Left lung (tissue), 10 donors: ENCODE results near the gene BPIFB2. TPM values are rescaled to one million over a fixed set of nuclear protein-coding genes. Genes with fewer than 3 reads are reported as not detected.

Experiments used
- ATAC-seq: fragments of 200-7000 bp; cut with Tn5 transposase; one replicate; pipeline ENCODE4 v1.9.1; 2020; ENCODE audit warnings: moderate library complexity
- DNase-seq, 4 donors: peaks; one replicate each; pipeline ENCODE4 v3.0.0-alpha.2; 2013 to 2020
- H3K27ac ChIP-seq, 2 donors: fragments of 200-600 bp; sonication (generic) in 1 of 2; one replicate each; pipeline versions ENCODE4 v1.5.0 to v1.8.0; 2020 to 2021
- H3K27me3 ChIP-seq, 2 donors: fragments of 200-600 bp; sonication (generic) in 1 of 2; one replicate each; pipeline versions ENCODE4 v1.5.0 to v1.8.0; 2020 to 2021
- H3K36me3 ChIP-seq, 2 donors: fragments of 200-600 bp; sonication (generic) in 1 of 2; one replicate each; pipeline versions ENCODE4 v1.5.0 to v1.8.0; 2020 to 2021
- H3K4me1 ChIP-seq, 2 donors: fragments of 200-600 bp; one replicate each; pipeline ENCODE4 v1.8.0; 2021
- H3K4me3 ChIP-seq, 2 donors: fragments of 200-600 bp; sonication (generic) in 1 of 2; one replicate each; pipeline versions ENCODE4 v1.5.0 to v1.8.0; 2020 to 2021; ENCODE audit warnings: mild to moderate bottlenecking in 1 of 2
- H3K9me3 ChIP-seq, 2 donors: fragments of 200-600 bp; sonication (generic) in 1 of 2; one replicate each; pipeline versions ENCODE4 v1.5.0 to v1.8.0; 2020 to 2021
- intact Hi-C, 2 donors: fragments of 100-400 bp; cut with DNase I; formaldehyde crosslinking; loops; one replicate each; pipeline versions ENCODE4 v1.11.2 to v1.14.2; 2022
- polyA plus RNA-seq, 6 donors: library from polyadenylated mRNA; unstranded; fragments of 120-200 nt; gene quantifications; one replicate each; pipeline ENCODE4 v1.2.1, GENCODE V29; 2013; ENCODE audit not compliant: insufficient read length in 6 of 6
- total RNA-seq, 2 donors: library from RNA; stranded (reverse); fragmentation: NEBNext Ultra II Directional; extraction: Animal tissue kit (Norgen Biotek cat#: 25700); gene quantifications; one replicate each; pipeline ENCODE4 v1.2.1, GENCODE V29; 2021
- TF ChIP-seq, protein P1 (sequence below), 2 donors: fragments of 200-600 bp; sonication (generic) in 1 of 2; IDR thresholded peaks; one replicate each; pipeline versions ENCODE4 v1.5.0 to v1.8.0; 2021; ENCODE audit warnings: antibody characterized with exemption in 2 of 2
- donor health status: DM: no; HTN: yes; CAD: no.
- donor health status: DM: no; HTN: no; CAD: no.

Gene BPIFB2
- total and polyA plus RNA-seq, 8 donors, result 0.65 TPM; not detected in 7

DNA sequence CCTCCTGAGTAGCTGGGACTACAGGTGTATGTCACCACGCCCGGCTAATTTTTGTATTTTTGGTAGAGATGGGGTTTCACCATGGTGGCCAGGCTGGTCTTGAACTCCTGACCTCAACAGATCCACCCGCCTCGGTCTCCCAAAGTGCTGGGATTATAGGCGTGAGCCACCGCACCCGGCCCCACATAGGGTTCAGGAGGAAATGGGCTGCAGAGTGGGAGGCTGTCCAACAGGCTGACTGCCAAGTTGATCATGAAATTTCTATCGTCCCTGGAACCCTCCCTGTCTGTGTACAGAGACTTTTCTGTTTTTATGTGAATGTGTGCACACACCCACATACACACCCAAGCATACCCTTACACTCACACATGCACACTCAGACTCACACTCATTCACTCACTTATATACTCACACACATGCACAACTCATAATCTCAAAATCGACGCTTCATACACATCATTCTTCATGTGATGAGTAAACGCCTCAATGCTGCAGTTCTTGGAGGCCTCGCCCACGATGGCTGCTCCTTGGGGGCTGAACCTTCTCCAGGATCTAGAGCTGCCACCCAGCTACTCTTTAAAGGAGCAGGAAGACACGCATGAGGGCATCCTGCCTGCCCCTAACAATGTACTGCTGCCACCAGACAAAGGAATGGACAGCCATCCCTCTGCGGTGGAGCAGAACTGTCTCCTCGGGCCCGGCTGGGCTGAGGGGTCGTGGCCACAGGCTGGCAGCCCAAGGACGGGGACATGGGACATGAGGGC lies 38.8 kb upstream of the BPIFB2 start:
- Histone ChIP-seq H3K36me3 (no peaks in the 10 kb centered on the region), H3K27ac (no peak overlapping the region), H3K4me1 (peaks cover 0 to 8% of the 10 kb centered on the region in 2 donors), H3K27me3 (peaks cover 0 to 13% of the 10 kb centered on the region in 2 donors), H3K9me3 (no peaks in the 10 kb centered on the region), H3K4me3 (no peak overlapping the region)
- TF ChIP-seq, protein P1, sequence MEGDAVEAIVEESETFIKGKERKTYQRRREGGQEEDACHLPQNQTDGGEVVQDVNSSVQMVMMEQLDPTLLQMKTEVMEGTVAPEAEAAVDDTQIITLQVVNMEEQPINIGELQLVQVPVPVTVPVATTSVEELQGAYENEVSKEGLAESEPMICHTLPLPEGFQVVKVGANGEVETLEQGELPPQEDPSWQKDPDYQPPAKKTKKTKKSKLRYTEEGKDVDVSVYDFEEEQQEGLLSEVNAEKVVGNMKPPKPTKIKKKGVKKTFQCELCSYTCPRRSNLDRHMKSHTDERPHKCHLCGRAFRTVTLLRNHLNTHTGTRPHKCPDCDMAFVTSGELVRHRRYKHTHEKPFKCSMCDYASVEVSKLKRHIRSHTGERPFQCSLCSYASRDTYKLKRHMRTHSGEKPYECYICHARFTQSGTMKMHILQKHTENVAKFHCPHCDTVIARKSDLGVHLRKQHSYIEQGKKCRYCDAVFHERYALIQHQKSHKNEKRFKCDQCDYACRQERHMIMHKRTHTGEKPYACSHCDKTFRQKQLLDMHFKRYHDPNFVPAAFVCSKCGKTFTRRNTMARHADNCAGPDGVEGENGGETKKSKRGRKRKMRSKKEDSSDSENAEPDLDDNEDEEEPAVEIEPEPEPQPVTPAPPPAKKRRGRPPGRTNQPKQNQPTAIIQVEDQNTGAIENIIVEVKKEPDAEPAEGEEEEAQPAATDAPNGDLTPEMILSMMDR (IDR thresholded peaks at IDR 0.05), result no peak
- intact Hi-C loops, result no loop called here
- DNase-seq (peak in 1 of 4 donors; percentile 23), ATAC-seq (no peak)

- intact Hi-C loops, result no loop called here
- DNase-seq, result no peak
- H3K27ac ChIP-seq, result no peak overlapping the region
- no peak for ATAC-seq
- peaks cover 0 to 8% of the 10 kb centered on the region in 2 donors for H3K27me3 ChIP-seq
- H3K4me3 ChIP-seq, result no peak overlapping the region
- H3K4me1 ChIP-seq, result peaks cover 0 to 8% of the 10 kb centered on the region in 2 donors
- no peaks in the 10 kb centered on the region for H3K36me3 ChIP-seq
- TF ChIP-seq, protein P1 (IDR thresholded peaks at IDR 0.05), result no peak
- no peaks in the 10 kb centered on the region for H3K9me3 ChIP-seq
Observed at GRCh38 chr20:32969356-32970114, 38.0 kb upstream of the BPIFB2 start.

DNA sequence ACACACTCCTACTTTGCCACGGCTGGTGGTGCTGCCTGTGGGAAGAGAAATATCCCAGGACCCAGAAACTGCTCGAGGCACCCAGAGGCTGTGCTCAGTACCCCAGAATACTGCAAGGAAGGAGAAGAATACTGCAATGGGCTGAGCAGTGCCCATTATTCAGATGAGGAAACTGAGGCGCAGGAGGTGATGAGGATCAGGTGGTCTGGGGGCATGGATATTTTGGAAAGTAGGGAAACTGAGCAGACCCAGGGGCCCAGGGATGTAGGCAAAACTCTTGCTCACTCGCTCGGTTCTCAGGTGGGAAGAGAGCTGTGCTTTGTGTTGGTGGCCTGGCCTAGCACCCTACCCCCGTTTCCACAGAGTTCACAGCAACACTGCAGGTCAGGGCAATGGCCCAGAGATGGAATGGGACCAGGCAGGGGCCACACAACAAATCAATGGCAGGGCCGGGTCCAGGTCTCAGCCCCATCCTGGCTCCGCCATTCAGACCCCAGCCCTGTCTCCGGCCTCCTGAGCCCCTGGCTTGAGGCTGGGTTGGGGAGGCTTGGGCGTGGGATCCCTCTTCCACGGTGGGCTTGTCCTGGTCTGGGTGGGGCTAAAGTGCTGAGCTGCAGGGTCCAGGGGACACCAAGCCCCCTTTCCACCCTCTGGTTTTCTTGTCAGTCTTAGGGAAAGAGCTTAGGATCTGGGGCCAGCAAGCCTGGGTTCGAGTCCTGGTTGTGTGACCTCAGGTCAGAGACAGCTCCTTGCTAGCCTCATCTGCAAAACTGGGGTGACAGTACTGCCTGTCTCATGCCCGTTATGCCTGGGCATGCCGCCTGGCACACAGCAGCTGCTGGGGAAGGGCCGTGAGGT lies 37.2 kb upstream of the BPIFB2 start:
- Histone ChIP-seq H3K9me3 (no peaks in the 10 kb centered on the region), H3K36me3 (no peaks in the 10 kb centered on the region), H3K27ac (no peak overlapping the region), H3K4me3 (no peak overlapping the region), H3K27me3 (no peaks in the 10 kb centered on the region), H3K4me1 (peaks cover 0 to 8% of the 10 kb centered on the region in 2 donors)
- TF ChIP-seq, protein P1 (IDR thresholded peaks at IDR 0.05), result no peak
- intact Hi-C loops, result no loop called here
- ATAC-seq (no peak), DNase-seq (no peak)

DNA sequence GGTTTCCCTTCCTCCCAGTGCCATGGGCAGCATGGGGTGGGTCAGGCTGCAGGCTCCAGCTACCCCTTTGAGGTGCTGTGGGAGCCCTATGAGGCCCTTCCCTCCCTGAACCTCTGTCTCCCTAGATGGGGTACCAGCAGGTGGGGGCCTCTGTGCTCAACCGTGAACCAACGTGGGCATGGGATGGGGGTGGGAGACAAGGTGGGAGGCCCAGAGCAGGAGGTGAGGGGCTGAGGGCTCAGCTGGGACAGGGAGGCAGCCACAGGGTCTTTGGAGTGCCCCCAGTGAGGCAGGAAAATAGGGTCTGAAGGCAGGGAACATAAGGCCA lies 36.6 kb upstream of the BPIFB2 start:
- TF ChIP-seq, protein P1 (IDR thresholded peaks at IDR 0.05), result no peak
- no peak overlapping the region for H3K27ac ChIP-seq
- no peak for ATAC-seq
- H3K4me3 ChIP-seq, result no peak overlapping the region
- no peaks in the 10 kb centered on the region for H3K27me3 ChIP-seq
- intact Hi-C loops, result no loop called here
- H3K36me3 ChIP-seq, result no peaks in the 10 kb centered on the region
- H3K4me1 ChIP-seq, result peaks cover 0 to 8% of the 10 kb centered on the region in 2 donors
- DNase-seq, result no peak
- H3K9me3 ChIP-seq, result no peaks in the 10 kb centered on the region
